Calu3 (cell line): ENCODE results near the gene SORBS2. TPM values are rescaled to one million over a fixed set of nuclear protein-coding genes. Genes with fewer than 3 reads are reported as not detected.

ENCODE experiments used
- BruUV-seq: library from RNA; stranded (reverse); fragments of 400-500 nt; replicated peaks from 2 replicates; lab custom pipeline; 2021; lab: Mats Ljungman, UMichigan
- CTCF ChIA-PET: fragments of 300-600 bp; sonication (Branson Sonifier 250); formaldehyde crosslinking; loops from one replicate; lab custom pipeline; 2022; ENCODE audit warnings: antibody characterized with exemption; lab: Charles Lee
- DNase-seq: peaks from one replicate; pipeline ENCODE4 v3.0.0; 2022
- H3K27ac Mint-ChIP-seq: one replicate; pipeline ENCODE4 v1.8.0; 2022; ENCODE audit warnings: mixed read lengths; ENCODE audit not compliant: unreplicated experiment
- H3K27me3 Mint-ChIP-seq: one replicate; pipeline ENCODE4 v1.8.0; 2022; ENCODE audit warnings: mixed read lengths; ENCODE audit not compliant: unreplicated experiment
- H3K36me3 Mint-ChIP-seq: one replicate; pipeline ENCODE4 v1.8.0; 2022; ENCODE audit warnings: mild to moderate bottlenecking, moderate library complexity, mixed read lengths; ENCODE audit not compliant: insufficient read depth, unreplicated experiment
- H3K4me1 Mint-ChIP-seq: one replicate; pipeline ENCODE4 v1.8.0; 2022; ENCODE audit warnings: mild to moderate bottlenecking, low read depth, mixed read lengths; ENCODE audit not compliant: unreplicated experiment
- H3K4me3 Mint-ChIP-seq: one replicate; pipeline ENCODE4 v1.8.0; 2022; ENCODE audit warnings: mild to moderate bottlenecking, low read depth, moderate library complexity, mixed read lengths; ENCODE audit not compliant: unreplicated experiment
- H3K9me3 Mint-ChIP-seq: one replicate; pipeline ENCODE4 v1.8.0; 2022; ENCODE audit warnings: low read depth, mixed read lengths; ENCODE audit not compliant: unreplicated experiment
- intact Hi-C: fragments of 100-400 bp; cut with micrococcal nuclease; formaldehyde crosslinking; loops from one replicate; pipeline ENCODE4 v1.10.0; 2022; ENCODE audit not compliant: unreplicated experiment
- total RNA-seq: library from RNA; stranded (reverse); gene quantifications from 2 replicates; pipeline ENCODE4 v1.2.3, GENCODE V29; 2022
- TF ChIP-seq, protein P1 (sequence below): fragments of 200-600 bp; IDR thresholded peaks from one replicate; pipeline ENCODE4 v1.8.0; 2022; ENCODE audit warnings: antibody characterized with exemption; ENCODE audit not compliant: unreplicated experiment

Gene SORBS2
- total RNA-seq, 1 experiment from 2014 or later: 52.8 TPM

DNA sequence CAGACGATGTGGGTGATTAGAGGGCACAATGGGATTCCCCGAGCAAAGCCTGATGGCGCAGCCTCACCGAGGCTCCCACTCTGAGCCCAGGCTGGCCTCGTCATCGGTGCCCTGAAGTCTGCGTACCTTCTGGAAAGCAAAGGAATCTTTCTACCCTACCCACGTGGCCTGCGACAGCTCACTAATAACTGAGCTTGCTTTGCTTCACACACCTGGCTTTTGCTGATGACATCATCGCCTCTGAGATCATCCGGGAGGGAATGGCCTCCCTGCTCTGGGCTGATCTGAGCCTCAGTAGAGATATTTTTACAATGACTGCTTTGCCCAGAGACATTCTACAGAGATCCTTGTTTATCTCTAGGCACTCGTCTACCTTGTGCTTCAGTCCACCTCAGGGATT, 231.3 kb downstream of the SORBS2 start:
- Mint-ChIP-seq H3K4me3 (no peak overlapping the region), H3K27ac (no peak overlapping the region), H3K4me1 (no peaks in the 10 kb centered on the region), H3K27me3 (no peaks in the 10 kb centered on the region), H3K9me3 (no peaks in the 10 kb centered on the region), H3K36me3 (no peaks in the 10 kb centered on the region)
- no peak for DNase-seq
- BruUV-seq: no TSS peak
- TF ChIP-seq, protein P1, sequence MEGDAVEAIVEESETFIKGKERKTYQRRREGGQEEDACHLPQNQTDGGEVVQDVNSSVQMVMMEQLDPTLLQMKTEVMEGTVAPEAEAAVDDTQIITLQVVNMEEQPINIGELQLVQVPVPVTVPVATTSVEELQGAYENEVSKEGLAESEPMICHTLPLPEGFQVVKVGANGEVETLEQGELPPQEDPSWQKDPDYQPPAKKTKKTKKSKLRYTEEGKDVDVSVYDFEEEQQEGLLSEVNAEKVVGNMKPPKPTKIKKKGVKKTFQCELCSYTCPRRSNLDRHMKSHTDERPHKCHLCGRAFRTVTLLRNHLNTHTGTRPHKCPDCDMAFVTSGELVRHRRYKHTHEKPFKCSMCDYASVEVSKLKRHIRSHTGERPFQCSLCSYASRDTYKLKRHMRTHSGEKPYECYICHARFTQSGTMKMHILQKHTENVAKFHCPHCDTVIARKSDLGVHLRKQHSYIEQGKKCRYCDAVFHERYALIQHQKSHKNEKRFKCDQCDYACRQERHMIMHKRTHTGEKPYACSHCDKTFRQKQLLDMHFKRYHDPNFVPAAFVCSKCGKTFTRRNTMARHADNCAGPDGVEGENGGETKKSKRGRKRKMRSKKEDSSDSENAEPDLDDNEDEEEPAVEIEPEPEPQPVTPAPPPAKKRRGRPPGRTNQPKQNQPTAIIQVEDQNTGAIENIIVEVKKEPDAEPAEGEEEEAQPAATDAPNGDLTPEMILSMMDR: no peak
- CTCF ChIA-PET: no interaction called here
- intact Hi-C loops: no loop called here

DNA sequence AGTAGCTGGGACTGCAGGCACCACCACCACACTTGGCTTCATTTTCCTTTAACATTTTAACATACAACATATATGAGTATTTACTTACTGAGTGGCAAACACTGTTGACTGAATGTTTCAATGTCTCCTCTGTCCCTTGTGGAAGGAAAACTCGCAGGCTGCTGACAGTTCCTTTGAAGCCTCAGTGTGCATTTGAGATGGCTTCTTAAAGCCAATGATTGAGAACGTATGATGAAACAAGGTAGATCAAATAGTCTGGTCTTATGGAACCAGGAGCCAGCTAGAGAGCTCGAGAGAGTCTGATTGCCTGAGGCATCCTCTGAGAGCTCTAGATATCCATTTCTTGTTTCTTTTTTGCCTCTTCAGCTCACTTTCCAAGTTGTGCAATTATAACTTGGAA, 233.7 kb downstream of the SORBS2 start:
- Mint-ChIP-seq H3K27ac (no peak overlapping the region), H3K4me3 (no peak overlapping the region), H3K4me1 (peaks cover 7% of the 10 kb centered on the region), H3K27me3 (no peaks in the 10 kb centered on the region), H3K9me3 (no peaks in the 10 kb centered on the region), H3K36me3 (no peaks in the 10 kb centered on the region)
- no peak for DNase-seq
- BruUV-seq: no TSS peak
- TF ChIP-seq, protein P1: no peak
- CTCF ChIA-PET: no interaction called here
- intact Hi-C loops: no loop called here

GRCh38 chr4:185576962-185577950, 234.7 kb downstream of the SORBS2 start:
- BruUV-seq: no TSS peak

DNA sequence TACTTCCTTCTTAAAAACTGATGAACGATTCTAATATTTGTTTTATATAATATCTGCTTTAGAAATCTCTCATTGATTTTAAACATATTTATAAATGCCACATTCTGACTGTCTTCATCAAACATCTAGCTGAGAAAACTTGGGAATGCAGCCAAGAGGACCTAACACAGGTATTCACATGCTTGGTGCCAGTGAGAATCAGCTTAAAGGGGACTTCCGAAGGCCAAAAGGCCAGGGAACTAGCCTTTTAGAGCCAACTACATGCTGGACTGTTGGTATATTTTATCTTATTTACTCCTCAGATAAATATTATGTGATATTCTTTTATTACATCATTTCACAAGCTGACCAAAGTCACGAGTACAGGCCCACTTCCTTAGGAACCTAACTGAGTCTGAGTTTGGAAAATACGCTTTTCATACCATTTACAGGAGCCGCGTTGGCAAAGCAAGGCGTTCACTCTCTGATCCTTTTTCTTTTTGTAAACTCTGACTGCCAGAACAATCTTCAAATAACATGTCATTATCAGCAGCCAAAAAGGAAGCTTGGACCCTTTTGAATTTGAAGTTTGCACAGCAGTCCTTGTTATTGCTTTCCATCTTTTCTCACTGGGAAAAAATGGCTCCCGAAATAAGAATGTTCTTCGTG, 235.6 kb downstream of the SORBS2 start:
- DNase-seq: no peak
- BruUV-seq: no TSS peak
- Mint-ChIP-seq H3K4me1 (peaks cover 10% of the 10 kb centered on the region), H3K4me3 (no peak overlapping the region), H3K27me3 (no peaks in the 10 kb centered on the region), H3K27ac (no peak overlapping the region), H3K36me3 (no peaks in the 10 kb centered on the region), H3K9me3 (no peaks in the 10 kb centered on the region)
- CTCF ChIA-PET: interaction anchor here (0.7 kb wide), 1 partner anchor 16 kb away, joined by 3 read pairs; no protein-coding TSS in a partner anchor
- intact Hi-C loops: no loop called here
- TF ChIP-seq, protein P1: no peak

More at GRCh38 chr4:185576962-185577950, 234.7 kb downstream of the SORBS2 start:
- TF ChIP-seq, protein P1: no peak
- Mint-ChIP-seq H3K36me3 (no peaks in the 10 kb centered on the region), H3K27ac (no peak overlapping the region), H3K27me3 (no peaks in the 10 kb centered on the region), H3K9me3 (no peaks in the 10 kb centered on the region), H3K4me3 (no peak overlapping the region), H3K4me1 (peaks cover 10% of the 10 kb centered on the region)
- CTCF ChIA-PET: no interaction called here
- intact Hi-C loops: no loop called here
- DNase-seq: no peak
